Right atrium auricular region (tissue), 2 donors: ENCODE data around the gene MED25. TPM values are rescaled to one million over a fixed set of nuclear protein-coding genes. Genes with fewer than 3 reads are reported as not detected.
A peak's percentile ranks its signal among the peaks of the same experiment; 100 is the strongest.

ENCODE experiments used
- DNase-seq: peaks from one replicate; pipeline ENCODE4 v3.0.0-alpha.2; 2019; ENCODE audit warnings: low spot score
- H3K27ac ChIP-seq, 2 donors: fragments of 200-600 bp; sonication (generic); 1 replicate in 1 of 2; 2 replicates in 1 of 2; pipeline ENCODE4 v1.5.1; 2016 to 2019
- H3K27me3 ChIP-seq, 2 donors: fragments of 200-600 bp; sonication (generic); one replicate each; pipeline versions ENCODE4 v1.5.1 to v1.6.0; 2017 to 2019
- H3K36me3 ChIP-seq: fragments of 200-600 bp; sonication (generic); one replicate; pipeline ENCODE4 v1.5.1; 2016
- H3K4me1 ChIP-seq, 2 donors: fragments of 200-600 bp; sonication (generic); one replicate each; pipeline versions ENCODE4 v1.5.1 to v1.6.0; 2017 to 2019
- H3K4me3 ChIP-seq, 2 donors: fragments of 200-600 bp; sonication (generic); 1 replicate in 1 of 2; 2 replicates in 1 of 2; pipeline ENCODE4 v1.5.1; 2017 to 2019; ENCODE audit warnings: mild to moderate bottlenecking in 1 of 2, moderate library complexity in 1 of 2
- H3K9me3 ChIP-seq, 2 donors: fragments of 200-600 bp; sonication (generic); one replicate each; pipeline ENCODE4 v1.5.1; 2019
- total RNA-seq, 2 donors: library from RNA; depleted of rRNA; stranded (reverse); fragments of >200 nt; gene quantifications; one replicate each; pipeline ENCODE4 v1.1.0, GENCODE V29; 2016
- TF ChIP-seq, protein P1 (sequence below), 2 donors: fragments of 200-600 bp; sonication (generic); IDR thresholded peaks; one replicate each; pipeline ENCODE4 v1.5.1; 2019; ENCODE audit warnings: antibody characterized with exemption in 2 of 2

MED25 gene
- total RNA-seq, 2 donors from 2014 or later = 31.1 to 54.0 TPM

DNA sequence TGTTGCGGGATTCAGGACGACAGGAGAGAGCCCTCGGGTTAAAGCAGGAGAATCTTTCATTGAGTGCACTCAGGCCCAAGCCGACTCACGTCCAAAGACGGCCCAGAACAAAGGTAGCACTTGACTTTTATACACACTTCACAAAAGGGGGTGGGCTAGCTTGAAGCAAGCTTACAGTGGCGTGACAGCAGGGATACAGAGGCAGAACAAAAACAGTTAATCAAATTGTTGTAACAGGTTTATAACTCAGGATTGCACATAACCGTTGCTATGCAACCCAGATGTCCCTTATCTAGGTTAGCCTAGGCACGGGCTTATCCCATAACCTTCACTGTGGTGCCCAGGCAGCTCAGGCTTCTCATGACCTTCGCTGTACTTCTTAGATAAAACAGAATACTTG is 2.0 kb downstream of the MED25 start:
- no peak overlapping the region for H3K4me3 ChIP-seq
- H3K27ac ChIP-seq = peak overlapping the region; percentile 90 to 94
- H3K27me3 ChIP-seq = no peaks in the 10 kb centered on the region

DNA sequence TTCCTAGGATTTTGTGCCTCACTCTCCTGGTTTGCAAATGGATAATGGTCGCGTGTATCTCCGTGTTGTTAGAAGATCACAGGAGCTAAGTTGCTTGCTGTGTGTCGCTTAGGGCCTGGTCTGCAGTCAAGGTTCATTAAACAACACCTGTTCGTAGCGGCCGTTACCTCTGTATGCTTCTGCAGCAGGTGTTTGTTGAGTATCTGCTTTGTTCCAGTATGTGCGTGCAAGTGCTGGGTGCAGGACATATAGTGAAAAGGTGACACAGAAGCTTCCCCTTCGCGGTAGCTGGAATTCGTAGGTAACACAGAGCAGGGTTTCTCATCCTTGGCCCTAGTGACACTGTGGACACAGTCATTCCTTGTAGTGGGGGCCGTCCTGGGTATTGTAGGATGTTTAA is 5.4 kb downstream of the MED25 start:
- H3K27ac ChIP-seq = no peak overlapping the region
- H3K4me1 ChIP-seq = peaks cover 0 to 33% of the 10 kb centered on the region in 2 donors
- peaks cover 18% of the 10 kb centered on the region for H3K36me3 ChIP-seq
- TF ChIP-seq, protein P1, sequence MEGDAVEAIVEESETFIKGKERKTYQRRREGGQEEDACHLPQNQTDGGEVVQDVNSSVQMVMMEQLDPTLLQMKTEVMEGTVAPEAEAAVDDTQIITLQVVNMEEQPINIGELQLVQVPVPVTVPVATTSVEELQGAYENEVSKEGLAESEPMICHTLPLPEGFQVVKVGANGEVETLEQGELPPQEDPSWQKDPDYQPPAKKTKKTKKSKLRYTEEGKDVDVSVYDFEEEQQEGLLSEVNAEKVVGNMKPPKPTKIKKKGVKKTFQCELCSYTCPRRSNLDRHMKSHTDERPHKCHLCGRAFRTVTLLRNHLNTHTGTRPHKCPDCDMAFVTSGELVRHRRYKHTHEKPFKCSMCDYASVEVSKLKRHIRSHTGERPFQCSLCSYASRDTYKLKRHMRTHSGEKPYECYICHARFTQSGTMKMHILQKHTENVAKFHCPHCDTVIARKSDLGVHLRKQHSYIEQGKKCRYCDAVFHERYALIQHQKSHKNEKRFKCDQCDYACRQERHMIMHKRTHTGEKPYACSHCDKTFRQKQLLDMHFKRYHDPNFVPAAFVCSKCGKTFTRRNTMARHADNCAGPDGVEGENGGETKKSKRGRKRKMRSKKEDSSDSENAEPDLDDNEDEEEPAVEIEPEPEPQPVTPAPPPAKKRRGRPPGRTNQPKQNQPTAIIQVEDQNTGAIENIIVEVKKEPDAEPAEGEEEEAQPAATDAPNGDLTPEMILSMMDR (IDR thresholded peaks at IDR 0.05) = no peak
- no peak for DNase-seq
- H3K9me3 ChIP-seq = no peaks in the 10 kb centered on the region
- no peak overlapping the region for H3K4me3 ChIP-seq
- H3K27me3 ChIP-seq = no peaks in the 10 kb centered on the region

More for the DNA sequence above, 2.0 kb downstream of the MED25 start:
- Histone ChIP-seq H3K9me3 (no peaks in the 10 kb centered on the region), H3K36me3 (peaks cover 18% of the 10 kb centered on the region), H3K4me1 (peaks cover 0 to 35% of the 10 kb centered on the region in 2 donors)
- TF ChIP-seq, protein P1 (IDR thresholded peaks at IDR 0.05) = no peak
- DNase-seq = no peak

DNA sequence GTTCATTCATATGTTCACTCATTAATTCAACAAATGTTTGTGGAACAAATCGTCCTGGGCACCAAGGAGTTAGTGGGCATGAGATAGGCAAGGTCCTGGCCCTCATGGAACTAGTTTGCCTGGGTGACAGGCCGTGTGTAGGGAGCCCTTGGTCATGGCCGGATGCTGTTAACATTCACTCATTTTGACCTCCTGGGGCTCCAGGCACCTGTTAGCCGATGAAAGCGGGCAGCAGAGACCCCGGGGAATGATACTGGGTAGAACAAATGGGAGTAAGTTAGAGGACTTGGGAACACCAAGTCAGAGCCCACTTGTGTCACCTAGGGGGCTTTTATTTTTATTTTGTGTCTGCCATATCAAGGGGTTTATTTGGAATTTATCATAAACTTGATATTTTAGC is 6.6 kb downstream of the MED25 start:
- Histone ChIP-seq H3K4me1 (peaks cover 0 to 21% of the 10 kb centered on the region in 2 donors), H3K36me3 (peaks cover 25% of the 10 kb centered on the region), H3K9me3 (no peaks in the 10 kb centered on the region), H3K27ac (no peak overlapping the region), H3K4me3 (no peak overlapping the region), H3K27me3 (no peaks in the 10 kb centered on the region)
- DNase-seq = no peak
- TF ChIP-seq, protein P1 (IDR thresholded peaks at IDR 0.05) = no peak

DNA sequence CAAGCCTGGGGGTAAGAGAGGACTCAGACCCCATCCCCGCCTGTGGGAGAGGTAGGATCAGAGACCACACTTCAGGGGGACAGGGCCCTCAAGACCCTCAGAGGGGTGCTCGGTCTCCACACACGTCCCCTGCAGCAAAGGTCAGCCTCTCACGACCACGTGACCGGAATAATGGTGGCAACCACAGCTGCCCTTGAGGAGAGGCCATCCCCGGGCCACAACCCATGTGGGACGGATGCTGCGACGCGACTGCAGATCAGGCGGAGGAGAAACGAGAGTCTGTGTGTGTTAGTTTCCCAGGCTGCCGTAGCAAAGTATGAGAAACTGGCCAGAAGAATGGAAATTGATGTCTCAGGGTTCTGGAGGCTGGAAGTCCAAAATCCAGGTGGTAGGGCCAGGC is 8.9 kb downstream of the MED25 start:
- TF ChIP-seq, protein P1 (IDR thresholded peaks at IDR 0.05) = no peak
- no peak for DNase-seq
- Histone ChIP-seq H3K4me3 (no peak overlapping the region), H3K36me3 (peaks cover 47% of the 10 kb centered on the region), H3K4me1 (peaks cover 0 to 6% of the 10 kb centered on the region in 2 donors), H3K9me3 (no peaks in the 10 kb centered on the region), H3K27ac (no peak overlapping the region), H3K27me3 (no peaks in the 10 kb centered on the region)

DNA sequence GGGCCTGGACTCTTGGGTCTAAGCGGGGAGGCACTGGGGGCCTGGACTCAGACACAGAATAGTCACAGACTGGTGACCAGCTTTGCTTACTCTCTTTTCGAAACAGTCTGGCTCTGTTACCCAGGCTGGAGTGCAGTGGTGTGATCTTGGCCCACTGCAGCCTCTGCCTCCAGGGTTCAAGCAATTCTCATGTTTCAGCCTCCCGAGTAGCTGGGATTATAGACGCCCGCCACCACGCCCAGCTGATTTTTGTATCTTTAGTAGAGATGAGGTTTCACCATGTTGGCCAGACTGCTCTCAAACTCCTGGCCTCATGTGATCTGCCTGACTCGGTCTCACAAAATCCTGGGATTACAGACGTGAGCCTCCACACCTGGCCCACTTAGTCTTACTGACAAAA is 11.1 kb downstream of the MED25 start:
- DNase-seq = no peak
- H3K9me3 ChIP-seq = no peaks in the 10 kb centered on the region
- no peaks in the 10 kb centered on the region for H3K27me3 ChIP-seq
- TF ChIP-seq, protein P1 (IDR thresholded peaks at IDR 0.05) = no peak
- peaks cover 54% of the 10 kb centered on the region for H3K36me3 ChIP-seq
- no peak overlapping the region for H3K4me3 ChIP-seq
- no peak overlapping the region for H3K27ac ChIP-seq
- H3K4me1 ChIP-seq = peaks cover 0 to 6% of the 10 kb centered on the region in 2 donors

DNA sequence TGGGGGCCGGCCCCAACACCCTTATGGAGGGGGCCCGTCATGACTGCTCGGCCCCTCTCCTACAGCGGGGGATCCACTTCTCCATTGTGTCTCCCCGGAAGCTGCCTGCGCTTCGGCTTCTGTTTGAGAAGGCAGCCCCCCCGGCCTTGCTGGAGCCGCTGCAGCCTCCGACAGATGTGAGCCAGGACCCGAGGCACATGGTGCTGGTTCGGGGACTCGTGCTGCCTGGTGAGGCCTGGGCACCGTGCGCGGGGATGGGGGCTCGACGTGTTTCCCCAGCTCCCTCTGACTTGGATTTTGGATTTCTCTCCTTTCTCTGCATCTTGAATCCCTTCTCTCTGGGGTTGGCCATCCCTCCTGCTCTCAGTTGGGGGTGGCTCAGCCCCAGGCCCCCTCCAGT is 11.6 kb downstream of the MED25 start:
- H3K4me1 ChIP-seq = peaks cover 0 to 6% of the 10 kb centered on the region in 2 donors
- H3K4me3 ChIP-seq = no peak overlapping the region
- no peak overlapping the region for H3K27ac ChIP-seq
- H3K36me3 ChIP-seq = peaks cover 57% of the 10 kb centered on the region
- TF ChIP-seq, protein P1 (IDR thresholded peaks at IDR 0.05) = no peak
- H3K9me3 ChIP-seq = no peaks in the 10 kb centered on the region
- H3K27me3 ChIP-seq = no peaks in the 10 kb centered on the region
- no peak for DNase-seq
